GM21423 (cell line): ENCODE measurements around the gene NPFF.
"Not testable (repeated sequence)": the region's sequence is repeated elsewhere in the genome, so short reads cannot be mapped to it uniquely, and the experiment has no call there.

Experiments
- ATAC-seq: cut with Tn5 transposase; IDR thresholded peaks from one replicate; pipeline ENCODE4 v1.9.1; 2021; ENCODE audit warnings: mild to moderate bottlenecking, moderate library complexity; ENCODE audit not compliant: unreplicated experiment

Gene NPFF, protein sequence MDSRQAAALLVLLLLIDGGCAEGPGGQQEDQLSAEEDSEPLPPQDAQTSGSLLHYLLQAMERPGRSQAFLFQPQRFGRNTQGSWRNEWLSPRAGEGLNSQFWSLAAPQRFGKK

DNA sequence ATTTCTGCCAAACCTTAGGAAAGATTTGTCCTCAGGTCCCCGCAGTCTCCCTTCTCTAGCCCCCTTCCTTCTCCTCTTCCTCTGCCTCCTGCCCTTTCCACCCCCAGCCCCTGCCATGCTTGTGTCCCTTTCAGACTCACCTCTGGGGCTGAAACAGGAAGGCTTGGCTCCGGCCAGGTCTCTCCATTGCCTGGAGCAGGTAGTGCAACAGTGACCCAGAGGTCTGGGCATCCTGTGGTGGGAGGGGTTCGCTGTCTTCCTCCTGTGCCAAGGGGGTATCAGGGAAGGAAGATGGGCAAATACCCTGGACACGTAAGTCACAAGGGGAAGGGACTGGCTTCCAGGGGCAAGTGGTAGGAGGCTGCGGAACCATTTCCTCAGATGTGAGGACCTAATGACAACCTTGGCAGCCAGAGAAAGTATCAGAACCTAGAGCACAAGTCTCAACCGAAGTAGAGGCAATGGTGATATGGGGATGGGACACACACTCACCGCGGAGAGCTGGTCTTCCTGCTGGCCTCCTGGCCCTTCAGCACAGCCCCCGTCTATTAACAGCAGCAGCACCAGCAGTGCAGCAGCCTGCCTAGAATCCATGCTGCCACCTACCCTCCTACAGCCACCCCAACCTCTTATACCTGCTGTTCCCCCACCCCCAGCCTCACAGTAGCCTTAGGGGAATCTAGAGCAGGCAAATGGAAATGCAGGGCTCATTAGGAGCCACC, at the start of gene NPFF:
NPFF (minus strand) TSS at position 604 of the 722 bp plus-strand sequence; CDS start at position 594, 10 bp downstream.
- ATAC-seq, result no peak

- ATAC-seq, result no peak
Measured at GRCh38 chr12:53552361-53553327, 45.4 kb upstream of the NPFF start.

DNA sequence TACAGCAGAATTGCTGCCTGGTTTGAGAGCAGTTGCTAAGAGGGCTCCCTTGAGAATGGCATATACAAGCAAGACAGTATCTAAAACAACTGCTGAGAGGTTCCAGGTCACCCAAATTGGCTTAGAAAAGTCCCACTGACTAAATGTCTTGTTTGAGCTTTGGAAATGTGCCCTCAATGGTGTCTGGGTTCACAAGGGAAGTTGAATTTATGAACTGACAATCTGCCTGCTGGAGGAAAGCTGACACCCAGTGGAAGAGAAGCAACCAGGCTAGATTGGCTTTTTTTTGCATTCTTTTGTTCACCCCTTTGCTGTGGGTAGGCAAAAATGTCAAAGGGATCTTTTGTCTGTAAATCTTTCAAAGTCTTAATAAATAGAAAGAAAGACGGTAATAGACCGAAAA, 44.6 kb upstream of the NPFF start:
- ATAC-seq, result no peak

DNA sequence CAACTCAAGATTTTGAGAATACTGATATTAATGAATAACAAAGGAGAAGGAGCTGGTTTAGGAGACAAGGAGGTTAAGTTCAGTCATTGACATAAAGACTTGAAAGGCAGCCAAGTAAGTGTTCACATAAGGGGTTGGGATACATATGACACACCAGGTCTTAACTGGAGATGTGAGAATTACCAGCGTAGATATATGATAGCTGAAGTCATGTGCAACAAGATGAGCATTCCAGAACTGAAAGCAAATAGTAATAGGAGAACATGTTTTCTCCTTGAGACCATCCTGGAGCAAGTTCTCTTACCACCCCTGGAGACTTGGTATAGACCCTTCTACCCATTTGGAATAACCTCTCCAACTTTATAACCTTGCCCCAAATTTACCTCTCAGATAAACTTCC, 43.3 kb upstream of the NPFF start:
- ATAC-seq, result no peak

- ATAC-seq, result not testable (repeated sequence)
Measured at GRCh38 chr12:53550131-53550530, 42.8 kb upstream of the NPFF start.

GRCh38 chr12:53548354-53548753, 41.1 kb upstream of the NPFF start:
- ATAC-seq, result not testable (repeated sequence)

DNA sequence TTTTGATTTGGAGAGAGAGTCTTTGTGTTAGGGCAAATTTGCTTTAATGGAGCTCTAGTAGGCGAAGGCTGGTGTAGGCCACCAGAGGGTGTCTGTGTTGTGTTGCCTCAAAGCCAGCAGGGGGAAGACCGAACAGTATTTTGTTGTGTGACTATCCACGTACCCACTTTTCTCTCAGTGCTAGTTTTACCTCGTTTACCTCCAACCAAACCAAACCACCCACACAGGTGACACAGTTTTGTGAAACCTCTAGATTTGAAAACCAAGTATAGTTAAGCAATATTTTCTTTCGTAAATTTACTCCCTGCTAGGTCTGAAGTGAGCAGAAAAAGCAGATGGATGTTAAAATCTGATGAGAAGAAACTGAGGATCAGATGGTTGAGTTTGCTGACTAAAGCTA, 36.3 kb upstream of the NPFF start:
- ATAC-seq, result no peak

DNA sequence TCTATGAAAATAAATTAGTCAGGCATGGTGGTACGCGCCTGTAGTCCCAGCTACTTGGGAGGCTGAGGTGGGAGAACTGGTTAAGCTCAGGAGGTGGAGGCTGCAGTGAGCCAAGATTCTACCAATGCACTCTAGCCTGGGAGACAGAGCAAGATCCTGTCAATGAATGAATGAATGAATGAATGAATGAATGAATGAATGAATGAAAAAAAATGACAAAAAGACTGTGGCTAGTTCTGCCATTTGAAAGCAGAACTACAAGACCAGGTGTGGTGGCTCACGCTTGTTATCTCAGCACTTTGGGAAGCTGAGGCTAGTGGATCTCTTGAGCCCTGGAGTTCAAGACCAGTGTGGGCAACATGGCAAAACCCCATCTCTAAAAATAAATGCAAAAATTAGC, 32.2 kb upstream of the NPFF start:
- no peak for ATAC-seq

- ATAC-seq, result no peak
Measured at GRCh38 chr12:53538209-53538689, 31.0 kb upstream of the NPFF start.

DNA sequence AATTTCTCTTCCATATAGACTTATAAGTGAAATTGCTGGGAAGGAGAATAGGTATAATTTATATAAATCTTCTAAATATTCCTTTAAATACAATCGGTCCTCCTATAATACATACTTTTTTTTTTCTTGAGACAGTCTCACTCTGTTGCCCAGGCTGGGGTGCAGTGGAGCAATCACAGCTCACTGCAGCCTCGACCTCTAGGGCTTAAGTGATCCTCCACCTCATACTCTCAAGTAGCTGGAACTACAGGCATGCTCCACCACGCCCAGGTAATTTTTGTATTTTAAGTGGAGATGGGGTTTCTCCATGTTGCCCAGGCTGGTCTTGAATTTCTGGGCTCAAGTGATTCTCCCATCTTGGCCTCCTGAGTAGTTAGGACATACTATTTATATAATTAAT, 29.7 kb upstream of the NPFF start:
- no peak for ATAC-seq

- ATAC-seq, result no peak
Measured at GRCh38 chr12:53533471-53533870, 26.2 kb upstream of the NPFF start.

DNA sequence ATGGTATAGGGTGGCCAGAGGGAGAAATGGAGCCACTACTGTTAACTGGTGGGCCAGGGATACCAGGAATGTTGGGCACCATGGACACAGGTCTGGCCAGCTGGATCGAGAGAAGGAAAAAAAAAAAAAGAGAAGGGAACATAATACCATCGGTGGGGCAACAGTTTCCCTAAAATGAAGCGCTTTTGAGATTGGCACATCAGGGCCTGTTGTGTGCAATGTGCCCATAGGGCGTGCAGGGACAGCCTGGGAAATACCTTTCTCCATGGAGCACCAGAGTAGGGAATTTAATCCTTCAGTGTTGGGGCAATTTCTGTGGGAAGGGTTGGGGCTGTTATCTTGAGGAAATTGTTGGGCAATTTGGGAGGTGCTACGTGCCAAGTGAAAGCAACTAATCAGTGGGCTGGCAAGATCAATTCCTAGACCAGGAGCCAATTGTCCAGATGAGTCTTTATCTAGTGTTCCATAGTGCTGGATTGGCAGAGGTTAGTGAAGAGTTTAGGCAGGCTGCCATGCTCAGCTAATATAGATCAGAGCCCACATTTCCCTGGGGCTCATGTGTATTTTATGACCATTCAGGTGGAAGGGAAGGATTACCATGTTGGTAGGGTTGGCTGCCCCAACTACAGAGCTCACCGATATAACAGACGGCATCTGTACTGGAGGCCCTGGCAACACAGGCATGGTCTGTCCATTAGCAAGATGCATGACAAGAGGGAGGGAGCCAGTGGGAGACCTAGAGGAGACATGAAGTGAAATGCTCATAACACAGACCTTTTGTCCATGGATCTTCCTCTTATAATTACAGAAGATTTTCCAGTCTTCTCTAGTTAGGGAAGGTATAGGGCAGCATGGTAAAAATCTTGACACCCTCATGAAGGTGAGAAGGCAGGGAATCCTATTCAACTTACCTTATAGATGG, 25.5 kb upstream of the NPFF start:
- ATAC-seq, result no peak

DNA sequence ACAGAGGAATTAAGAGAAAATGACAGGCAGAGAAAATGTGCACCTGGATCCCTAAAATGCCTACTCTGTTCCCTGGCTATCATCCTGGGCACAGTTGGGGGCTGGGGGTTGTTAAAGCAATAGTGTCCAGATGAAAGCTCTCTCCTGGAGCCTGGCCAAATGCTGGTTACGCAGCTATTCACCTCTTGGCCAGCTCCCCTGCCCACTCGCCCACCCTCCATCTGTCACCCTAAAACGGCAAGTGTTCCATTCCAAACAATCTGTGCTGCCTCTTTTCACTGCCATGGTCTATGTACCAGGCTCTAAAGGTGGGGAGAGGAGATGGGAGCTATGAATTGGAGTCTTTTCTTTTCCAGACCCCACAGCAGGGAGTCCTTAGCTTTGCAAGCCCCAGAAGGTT, 24.7 kb upstream of the NPFF start:
- ATAC-seq, result no peak

DNA sequence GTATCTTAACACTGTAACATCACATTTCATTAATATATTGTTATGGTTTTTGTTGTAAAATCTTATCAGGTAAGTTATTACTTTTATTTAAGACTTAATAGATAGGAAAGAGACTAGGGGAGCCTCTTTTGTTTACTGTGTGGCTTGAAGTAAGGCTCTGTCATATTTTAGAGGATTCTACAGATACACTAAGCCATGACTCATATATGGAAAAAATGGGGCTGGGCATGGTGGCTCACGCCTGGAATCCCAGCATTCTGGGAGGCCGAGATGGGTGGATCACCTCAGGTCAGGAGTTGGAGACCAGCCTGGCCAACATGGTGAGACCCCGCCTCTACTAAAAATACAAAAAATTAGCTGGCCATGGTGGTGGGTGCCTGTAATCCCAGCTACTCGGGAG, 23.6 kb upstream of the NPFF start:
- no peak for ATAC-seq

DNA sequence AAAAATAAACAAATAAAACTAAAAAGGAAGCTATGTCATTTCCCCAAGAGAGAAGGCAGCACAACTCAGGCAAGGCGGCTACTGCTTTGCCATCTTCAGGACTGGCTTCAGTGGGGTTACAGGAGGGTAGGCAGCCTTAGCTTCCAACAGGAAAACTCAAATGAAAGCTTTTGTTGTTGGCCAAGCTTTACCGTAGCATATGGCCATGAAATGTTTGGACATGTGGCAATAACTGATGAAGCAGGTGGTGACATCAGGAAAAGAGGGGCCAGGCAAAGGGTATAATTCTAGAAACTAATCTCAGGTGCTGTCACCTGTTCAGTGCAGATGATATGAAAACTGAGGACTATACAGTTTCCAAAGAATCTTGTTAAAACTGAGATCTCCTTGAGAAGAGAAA, 22.8 kb upstream of the NPFF start:
- ATAC-seq, result no peak

- ATAC-seq, result no peak
Measured at GRCh38 chr12:53524476-53524875, 17.2 kb upstream of the NPFF start.

DNA sequence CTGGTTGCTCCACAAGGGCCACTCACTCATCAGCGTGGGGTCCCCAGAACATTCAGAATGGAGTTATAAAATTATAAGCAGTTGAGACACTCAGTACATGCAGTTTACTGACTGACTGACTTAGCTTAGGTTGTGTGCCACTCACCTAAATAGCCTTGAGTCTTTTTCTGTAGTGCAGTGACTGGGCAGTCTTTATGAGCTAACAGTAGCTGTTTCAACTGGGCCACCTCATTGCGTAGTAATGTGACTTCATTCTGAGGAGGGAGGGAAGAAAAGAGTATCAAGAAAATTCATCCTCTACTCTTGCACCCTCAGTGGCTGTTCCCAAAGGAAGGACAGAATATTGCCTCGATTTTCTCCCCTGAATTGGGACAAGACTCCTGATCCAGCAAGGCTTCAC, 15.8 kb upstream of the NPFF start:
- no peak for ATAC-seq

DNA sequence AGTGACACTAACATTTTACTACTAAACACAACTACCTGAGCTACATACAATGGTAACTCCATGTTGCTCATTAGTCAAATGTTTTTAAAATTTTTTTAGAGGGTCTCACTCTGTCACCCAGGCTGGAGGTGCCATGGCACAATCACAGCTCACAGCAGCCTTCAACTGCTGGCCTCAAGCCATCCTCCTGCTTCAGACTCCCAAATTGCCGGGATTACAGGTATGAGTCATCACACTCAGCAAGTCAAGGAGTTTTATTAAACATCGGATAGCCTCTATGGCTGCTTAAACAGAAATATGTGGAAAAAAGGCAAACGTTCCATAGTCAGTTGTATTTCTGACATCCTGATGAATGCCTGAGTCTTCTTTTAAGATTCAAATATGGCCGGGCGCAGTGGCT, 11.1 kb upstream of the NPFF start:
- ATAC-seq, result no peak

DNA sequence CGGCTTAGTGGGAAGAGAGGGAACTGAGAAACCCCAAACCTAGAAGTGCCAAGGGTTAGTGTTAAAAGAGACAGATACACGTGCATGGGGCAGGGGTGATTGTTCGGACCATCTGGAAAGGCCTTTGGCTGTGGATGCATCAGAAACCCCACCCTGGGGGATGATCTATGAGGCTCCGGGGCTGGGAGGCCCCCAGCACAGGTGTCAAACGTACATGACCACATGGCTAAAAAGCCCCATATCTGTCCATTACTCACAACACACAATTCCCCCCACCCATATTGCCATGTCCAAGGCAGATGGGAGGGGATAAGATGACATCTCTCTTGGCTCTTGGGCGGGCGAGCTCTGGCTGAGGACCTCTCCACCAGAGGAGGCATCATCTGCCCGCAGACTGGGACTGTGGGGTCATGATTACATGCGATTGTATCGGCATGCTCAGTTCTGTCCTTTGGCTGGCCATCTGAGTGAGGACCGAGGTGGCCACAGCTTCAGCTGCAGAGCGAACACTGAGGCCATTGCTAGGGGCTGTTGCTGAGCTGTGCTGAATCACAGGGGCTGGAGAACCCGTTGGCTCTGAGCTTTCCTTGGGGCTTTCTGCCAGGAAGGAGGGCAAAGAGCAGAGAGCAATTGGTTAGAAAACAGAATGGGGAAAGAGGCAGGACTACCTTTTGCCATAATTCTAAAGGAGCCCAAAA, 9.6 kb upstream of the NPFF start:
- no peak for ATAC-seq

DNA sequence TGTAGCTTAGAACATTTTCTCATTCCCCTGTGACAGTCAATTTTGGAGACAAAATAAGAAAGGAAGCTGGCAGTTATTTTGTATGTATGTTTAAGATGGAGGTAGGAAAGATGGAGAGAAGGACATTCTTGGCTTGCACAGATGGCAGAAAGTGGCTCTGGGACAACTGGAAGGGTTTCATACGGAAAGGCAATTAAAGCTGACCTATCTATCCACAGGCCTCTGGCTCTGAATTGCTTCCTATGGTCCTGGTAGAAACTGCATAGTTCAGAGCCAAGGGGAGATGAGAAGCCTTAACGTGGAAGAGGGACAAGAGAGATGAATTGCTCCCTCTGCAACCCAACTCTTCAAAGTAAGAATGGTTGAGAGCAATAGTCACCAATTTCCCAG, 8.0 kb upstream of the NPFF start:
- ATAC-seq, result no peak
